Keratinocyte (primary cell): ENCODE results near the gene RAN.

ENCODE experiments used
- EZH2 ChIP-seq: IDR thresholded peaks from one replicate; pipeline ENCODE4 v1.6.1; 2012; ENCODE audit warnings: inconsistent platforms, mild to moderate bottlenecking, low read length, moderate library complexity
- TF ChIP-seq, protein P1 (sequence below), 3 experiments: IDR thresholded peaks in 1 of 3; conservative IDR thresholded peaks in 1 of 3; optimal IDR thresholded peaks in 1 of 3; 2 replicates in 2 of 3; 3 replicates in 1 of 3; pipeline versions ENCODE3 to v1.5.1; 2011; ENCODE audit warnings: low read length in 3 of 3, mild to moderate bottlenecking in 3 of 3, moderate library complexity in 2 of 3, control low read depth in 1 of 3, inconsistent platforms in 1 of 3; ENCODE audit not compliant: insufficient read depth in 2 of 3; ENCODE audit errors: extremely low read depth in 1 of 3

DNA sequence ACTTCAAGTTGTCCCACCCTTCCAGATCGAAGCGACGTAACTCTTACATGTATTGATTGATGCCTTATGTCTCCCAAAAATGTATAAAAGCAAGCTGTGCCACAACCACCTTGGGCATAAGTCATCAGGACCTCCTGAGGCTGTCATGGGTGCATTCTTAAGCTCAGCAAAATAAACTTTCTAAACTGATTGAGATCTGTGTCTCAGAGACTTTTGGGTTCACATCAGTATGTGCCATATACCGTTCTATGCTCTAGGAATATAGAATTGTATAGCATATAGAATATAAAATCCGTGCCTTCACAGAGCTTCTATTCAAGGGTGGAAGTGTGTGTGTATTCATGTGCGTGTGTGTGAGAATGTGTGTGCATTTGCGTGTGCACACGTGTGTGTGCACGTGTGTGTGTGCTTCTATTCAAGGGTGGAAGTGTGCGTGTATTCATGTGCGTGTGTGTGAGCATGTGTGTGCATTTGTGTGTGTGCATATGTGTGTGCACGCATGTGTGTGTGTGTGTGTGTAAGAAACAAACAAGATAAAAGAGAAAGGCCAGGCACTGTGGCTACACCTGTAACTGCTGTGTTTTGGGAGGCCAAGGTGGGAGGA is 21.3 kb upstream of the RAN start:
- TF ChIP-seq, protein P1, sequence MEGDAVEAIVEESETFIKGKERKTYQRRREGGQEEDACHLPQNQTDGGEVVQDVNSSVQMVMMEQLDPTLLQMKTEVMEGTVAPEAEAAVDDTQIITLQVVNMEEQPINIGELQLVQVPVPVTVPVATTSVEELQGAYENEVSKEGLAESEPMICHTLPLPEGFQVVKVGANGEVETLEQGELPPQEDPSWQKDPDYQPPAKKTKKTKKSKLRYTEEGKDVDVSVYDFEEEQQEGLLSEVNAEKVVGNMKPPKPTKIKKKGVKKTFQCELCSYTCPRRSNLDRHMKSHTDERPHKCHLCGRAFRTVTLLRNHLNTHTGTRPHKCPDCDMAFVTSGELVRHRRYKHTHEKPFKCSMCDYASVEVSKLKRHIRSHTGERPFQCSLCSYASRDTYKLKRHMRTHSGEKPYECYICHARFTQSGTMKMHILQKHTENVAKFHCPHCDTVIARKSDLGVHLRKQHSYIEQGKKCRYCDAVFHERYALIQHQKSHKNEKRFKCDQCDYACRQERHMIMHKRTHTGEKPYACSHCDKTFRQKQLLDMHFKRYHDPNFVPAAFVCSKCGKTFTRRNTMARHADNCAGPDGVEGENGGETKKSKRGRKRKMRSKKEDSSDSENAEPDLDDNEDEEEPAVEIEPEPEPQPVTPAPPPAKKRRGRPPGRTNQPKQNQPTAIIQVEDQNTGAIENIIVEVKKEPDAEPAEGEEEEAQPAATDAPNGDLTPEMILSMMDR (optimal IDR thresholded peaks at IDR 0.05 in 1 of 3, IDR thresholded peaks at IDR 0.05 in 1 of 3, conservative IDR thresholded peaks at IDR 0.05 in 1 of 3; ENCODE audit: extremely low read depth in 1 of 3, insufficient read depth in 2 of 3, low read length in 3 of 3), result no peak
- TF ChIP-seq EZH2, result no peak
